Measurements from ENCODE around the gene TRPM3.

Gene TRPM3

GRCh38 chr9:70539526-70539925, 581.9 kb downstream of the TRPM3 start:
- Histone ChIP-seq H3K27ac (replicated peaks) (no peak overlapping the region), H3K4me3 (replicated peaks; ENCODE audit: insufficient read depth, low read length) (no peak overlapping the region), H3K27me3 (ENCODE audit: insufficient read depth, poor library complexity, severe bottlenecking) (no peaks in the 10 kb centered on the region)
- no peak for DNase-seq (ENCODE audit: low read depth in 1 of 2, low spot score in 1 of 2)
- TF ChIP-seq CTCF (IDR thresholded peaks at IDR 0.05; ENCODE audit: insufficient read depth, low read length) (no peak), SPI1 (IDR thresholded peaks at IDR 0.05; ENCODE audit: borderline replicate concordance, low read depth) (no peak), REST (IDR thresholded peaks at IDR 0.05; ENCODE audit: insufficient replicate concordance, low read depth) (no peak), POLR2AphosphoS5 (IDR thresholded peaks at IDR 0.05; ENCODE audit: low read depth) (no peak), GABPA (IDR thresholded peaks at IDR 0.05; ENCODE audit: low read depth) (no peak)

GRCh38 chr9:70539001-70539400, 582.4 kb downstream of the TRPM3 start:
- no peak for TF ChIP-seq SPI1 (IDR thresholded peaks at IDR 0.05; ENCODE audit: borderline replicate concordance, low read depth)
- TF ChIP-seq GABPA (IDR thresholded peaks at IDR 0.05; ENCODE audit: low read depth): no peak
- TF ChIP-seq REST (IDR thresholded peaks at IDR 0.05; ENCODE audit: insufficient replicate concordance, low read depth): no peak
- no peak for TF ChIP-seq POLR2AphosphoS5 (IDR thresholded peaks at IDR 0.05; ENCODE audit: low read depth)
- TF ChIP-seq CTCF (IDR thresholded peaks at IDR 0.05; ENCODE audit: insufficient read depth, low read length): no peak

GRCh38 chr9:70537084-70537483, 584.3 kb downstream of the TRPM3 start:
- no peaks in the 10 kb centered on the region for H3K27me3 ChIP-seq (ENCODE audit: insufficient read depth, poor library complexity, severe bottlenecking)
- no peak overlapping the region for H3K4me3 ChIP-seq (replicated peaks; ENCODE audit: insufficient read depth, low read length)
- no peak overlapping the region for H3K27ac ChIP-seq (replicated peaks)
- TF ChIP-seq REST (IDR thresholded peaks at IDR 0.05; ENCODE audit: insufficient replicate concordance, low read depth) (no peak), GABPA (IDR thresholded peaks at IDR 0.05; ENCODE audit: low read depth) (no peak), CTCF (IDR thresholded peaks at IDR 0.05; ENCODE audit: insufficient read depth, low read length) (no peak), POLR2AphosphoS5 (IDR thresholded peaks at IDR 0.05; ENCODE audit: low read depth) (no peak), SPI1 (IDR thresholded peaks at IDR 0.05; ENCODE audit: borderline replicate concordance, low read depth) (no peak)
- no peak for DNase-seq (ENCODE audit: low read depth in 1 of 2, low spot score in 1 of 2)

More at GRCh38 chr9:70539001-70539400, 582.4 kb downstream of the TRPM3 start:
- Histone ChIP-seq H3K27ac (replicated peaks) (no peak overlapping the region), H3K27me3 (ENCODE audit: insufficient read depth, poor library complexity, severe bottlenecking) (no peaks in the 10 kb centered on the region), H3K4me3 (replicated peaks; ENCODE audit: insufficient read depth, low read length) (no peak overlapping the region)
- no peak for DNase-seq (ENCODE audit: low read depth in 1 of 2, low spot score in 1 of 2)
